H1 (cell line): Measurements from ENCODE around the gene NLRP1. TPM values are rescaled to one million over a fixed set of nuclear protein-coding genes. Genes with fewer than 3 reads are reported as not detected.

Source experiments
- CBX5 ChIP-seq: fragments of 300-800, 300-1000 bp; sonication (generic); IDR thresholded peaks from 2 replicates; pipeline ENCODE4 v1.7.1; 2016; ENCODE audit warnings: antibody characterized with exemption, low read length, low read depth
- CEBPB ChIP-seq: IDR thresholded peaks from 2 replicates; pipeline ENCODE4 v1.6.1; 2012; ENCODE audit warnings: low read depth, low read length
- EP300 ChIP-seq, 2 experiments: IDR thresholded peaks; 1 replicate in 1 of 2; 2 replicates in 1 of 2; pipeline ENCODE4 v1.6.1; 2011 to 2012; ENCODE audit warnings: low read depth in 2 of 2, low read length in 2 of 2, mild to moderate bottlenecking in 2 of 2, borderline replicate concordance in 1 of 2, inconsistent platforms in 1 of 2, moderate library complexity in 1 of 2
- KDM5A ChIP-seq: fragments of 200-600 bp; IDR thresholded peaks from 2 replicates; pipeline ENCODE4 v1.7.1; 2012; ENCODE audit warnings: mild to moderate bottlenecking, low read length, inconsistent platforms, mixed read lengths
- MAFK ChIP-seq: IDR thresholded peaks from 2 replicates; pipeline ENCODE4 v1.6.1; 2012; ENCODE audit warnings: low read depth, mild to moderate bottlenecking, improper control_type of control experiment, low read length
- MAX ChIP-seq: IDR thresholded peaks from 2 replicates; pipeline ENCODE4 v1.6.1; 2012; ENCODE audit warnings: inconsistent platforms
- SIN3A ChIP-seq, 2 experiments: IDR thresholded peaks in 1 of 2; conservative IDR thresholded peaks in 1 of 2; 2 replicates each; pipeline ENCODE4 v1.6.1; 2011 to 2012; ENCODE audit warnings: low read length in 2 of 2, improper control_type of control experiment in 1 of 2, low read depth in 1 of 2, mild to moderate bottlenecking in 1 of 2
- TAF7 ChIP-seq: optimal IDR thresholded peaks from 2 replicates; pipeline ENCODE3; 2011; ENCODE audit warnings: low read depth, mild to moderate bottlenecking, inconsistent platforms, low read length, moderate library complexity, borderline replicate concordance
- polyA plus RNA-seq, 7 experiments: library from polyadenylated mRNA; depleted of rRNA in 3 of 7; stranded (reverse) in 5 of 7; unstranded in 2 of 7; fragments of >200 nt in 5 of 7; fragments of 200-250 nt in 2 of 7; gene quantifications; 1 replicate in 5 of 7; 2 replicates in 1 of 7; 4 replicates in 1 of 7; pipeline versions ENCODE4 v1.2.1 to v1.2.3, GENCODE V29; 2011 to 2013; ENCODE audit warnings: missing spikeins in 2 of 7, mixed read lengths in 2 of 7
- total RNA-seq: library from RNA; stranded (reverse); fragmentation: NEBNext Ultra II Directional; extraction: Animal tissue kit (Norgen Biotek cat#: 25700); gene quantifications from 2 replicates; pipeline ENCODE4 v1.2.1, GENCODE V29; 2021

Gene NLRP1
- total and polyA plus RNA-seq, 2 of the 8 experiments (the other 6 are each of a cell fraction or from before 2014, with no cell fraction given): 8.6 to 10.4 TPM

GRCh38 chr17:5533486-5534315 is 50.6 kb downstream of the NLRP1 start (continued):
- TF ChIP-seq MAX (no peak), MAFK (no peak), CEBPB (no peak), TAF7 (no peak), EP300 (IDR thresholded peaks at IDR 0.05; ENCODE audit: borderline replicate concordance in 1 of 2, low read depth in 2 of 2, low read length in 2 of 2) (no peak), SIN3A (conservative IDR thresholded peaks at IDR 0.05 in 1 of 2, IDR thresholded peaks at IDR 0.05 in 1 of 2; ENCODE audit: low read depth in 1 of 2, low read length in 2 of 2) (no peak), CBX5 (no peak), KDM5A (no peak)
